ENCODE measurements around the gene PCDHGA1.

DNA sequence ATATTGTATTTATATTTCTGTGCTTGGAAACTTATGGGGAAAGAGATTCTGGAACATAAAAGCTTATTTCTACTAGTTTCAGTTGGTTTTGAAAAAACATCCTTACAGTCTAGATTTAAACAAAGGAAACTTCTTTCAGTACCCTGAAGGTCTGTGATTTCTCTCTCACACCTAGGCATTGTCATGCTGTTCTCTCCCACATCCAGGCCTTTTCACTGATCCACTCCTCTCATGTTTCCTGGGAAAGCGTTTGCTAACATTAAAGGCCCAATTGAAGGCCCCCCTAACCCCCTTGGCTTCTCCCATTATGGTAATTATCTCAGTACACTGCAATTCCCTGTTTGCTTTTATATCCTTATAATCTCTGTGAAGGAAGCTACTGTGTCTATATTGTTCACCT is 12.5 kb downstream of the PCDHGA1 start:
- TF ChIP-seq, protein P1, sequence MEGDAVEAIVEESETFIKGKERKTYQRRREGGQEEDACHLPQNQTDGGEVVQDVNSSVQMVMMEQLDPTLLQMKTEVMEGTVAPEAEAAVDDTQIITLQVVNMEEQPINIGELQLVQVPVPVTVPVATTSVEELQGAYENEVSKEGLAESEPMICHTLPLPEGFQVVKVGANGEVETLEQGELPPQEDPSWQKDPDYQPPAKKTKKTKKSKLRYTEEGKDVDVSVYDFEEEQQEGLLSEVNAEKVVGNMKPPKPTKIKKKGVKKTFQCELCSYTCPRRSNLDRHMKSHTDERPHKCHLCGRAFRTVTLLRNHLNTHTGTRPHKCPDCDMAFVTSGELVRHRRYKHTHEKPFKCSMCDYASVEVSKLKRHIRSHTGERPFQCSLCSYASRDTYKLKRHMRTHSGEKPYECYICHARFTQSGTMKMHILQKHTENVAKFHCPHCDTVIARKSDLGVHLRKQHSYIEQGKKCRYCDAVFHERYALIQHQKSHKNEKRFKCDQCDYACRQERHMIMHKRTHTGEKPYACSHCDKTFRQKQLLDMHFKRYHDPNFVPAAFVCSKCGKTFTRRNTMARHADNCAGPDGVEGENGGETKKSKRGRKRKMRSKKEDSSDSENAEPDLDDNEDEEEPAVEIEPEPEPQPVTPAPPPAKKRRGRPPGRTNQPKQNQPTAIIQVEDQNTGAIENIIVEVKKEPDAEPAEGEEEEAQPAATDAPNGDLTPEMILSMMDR (IDR thresholded peaks at IDR 0.05; ENCODE audit: low read depth, low read length, poor library complexity, severe bottlenecking) = no peak
- TF ChIP-seq EZH2phosphoT487 (IDR thresholded peaks at IDR 0.05; ENCODE audit: borderline replicate concordance, low read length) = no peak

All from DOHH2 (cell line).